Calu3 (cell line): ENCODE data around the gene OAS2. TPM values are rescaled to one million over a fixed set of nuclear protein-coding genes. Genes with fewer than 3 reads are reported as not detected.
"Not testable (repeated sequence)": the region's sequence is repeated elsewhere in the genome, so short reads cannot be mapped to it uniquely, and the experiment has no call there.

Source experiments
- BruUV-seq: library from RNA; stranded (reverse); fragments of 400-500 nt; replicated peaks from 2 replicates; lab custom pipeline; 2021; lab: Mats Ljungman, UMichigan
- CTCF ChIA-PET: fragments of 300-600 bp; sonication (Branson Sonifier 250); formaldehyde crosslinking; loops from one replicate; lab custom pipeline; 2022; ENCODE audit warnings: antibody characterized with exemption; lab: Charles Lee
- DNase-seq: peaks from one replicate; pipeline ENCODE4 v3.0.0; 2022
- H3K27ac Mint-ChIP-seq: one replicate; pipeline ENCODE4 v1.8.0; 2022; ENCODE audit warnings: mixed read lengths; ENCODE audit not compliant: unreplicated experiment
- H3K27me3 Mint-ChIP-seq: one replicate; pipeline ENCODE4 v1.8.0; 2022; ENCODE audit warnings: mixed read lengths; ENCODE audit not compliant: unreplicated experiment
- H3K36me3 Mint-ChIP-seq: one replicate; pipeline ENCODE4 v1.8.0; 2022; ENCODE audit warnings: mild to moderate bottlenecking, moderate library complexity, mixed read lengths; ENCODE audit not compliant: insufficient read depth, unreplicated experiment
- H3K4me1 Mint-ChIP-seq: one replicate; pipeline ENCODE4 v1.8.0; 2022; ENCODE audit warnings: mild to moderate bottlenecking, low read depth, mixed read lengths; ENCODE audit not compliant: unreplicated experiment
- H3K4me3 Mint-ChIP-seq: one replicate; pipeline ENCODE4 v1.8.0; 2022; ENCODE audit warnings: mild to moderate bottlenecking, low read depth, moderate library complexity, mixed read lengths; ENCODE audit not compliant: unreplicated experiment
- H3K9me3 Mint-ChIP-seq: one replicate; pipeline ENCODE4 v1.8.0; 2022; ENCODE audit warnings: low read depth, mixed read lengths; ENCODE audit not compliant: unreplicated experiment
- CTCF ChIP-seq: fragments of 200-600 bp; IDR thresholded peaks from one replicate; pipeline ENCODE4 v1.8.0; 2022; ENCODE audit warnings: antibody characterized with exemption; ENCODE audit not compliant: unreplicated experiment
- intact Hi-C: fragments of 100-400 bp; cut with micrococcal nuclease; formaldehyde crosslinking; loops from one replicate; pipeline ENCODE4 v1.10.0; 2022; ENCODE audit not compliant: unreplicated experiment
- total RNA-seq: library from RNA; stranded (reverse); gene quantifications from 2 replicates; pipeline ENCODE4 v1.2.3, GENCODE V29; 2022

Gene OAS2
- total RNA-seq, 1 experiment from 2014 or later: 58.1 TPM

DNA sequence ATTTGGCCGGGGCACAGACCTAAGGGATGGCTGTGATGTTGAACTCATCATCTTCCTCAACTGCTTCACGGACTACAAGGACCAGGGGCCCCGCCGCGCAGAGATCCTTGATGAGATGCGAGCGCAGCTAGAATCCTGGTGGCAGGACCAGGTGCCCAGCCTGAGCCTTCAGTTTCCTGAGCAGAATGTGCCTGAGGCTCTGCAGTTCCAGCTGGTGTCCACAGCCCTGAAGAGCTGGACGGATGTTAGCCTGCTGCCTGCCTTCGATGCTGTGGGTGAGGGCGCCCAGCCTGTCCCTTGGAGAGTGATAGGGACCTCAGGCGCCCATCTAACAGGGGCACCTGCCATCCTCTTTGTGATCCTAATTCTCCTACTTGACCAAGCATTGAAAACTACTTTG, 27.6 kb upstream of the OAS2 start:
- Mint-ChIP-seq H3K9me3 (no peaks in the 10 kb centered on the region), H3K4me3 (no peak overlapping the region), H3K36me3 (peaks cover 4% of the 10 kb centered on the region), H3K4me1 (no peaks in the 10 kb centered on the region), H3K27me3 (no peaks in the 10 kb centered on the region), H3K27ac (no peak overlapping the region)
- CTCF ChIA-PET: interaction anchor here (0.6 kb wide), 1 partner anchor 254 kb away, joined by 3 read pairs; no protein-coding TSS in a partner anchor
- DNase-seq: no peak
- TF ChIP-seq CTCF: no peak
- BruUV-seq: no TSS peak
- intact Hi-C loops: no loop called here

- H3K4me3 Mint-ChIP-seq, H3K36me3 Mint-ChIP-seq, H3K27me3 Mint-ChIP-seq, H3K9me3 Mint-ChIP-seq, H3K4me1 Mint-ChIP-seq, intact Hi-C loops, H3K27ac Mint-ChIP-seq, CTCF ChIA-PET, DNase-seq, BruUV-seq: not testable (repeated sequence)
These were observed 21.2 kb upstream of the OAS2 start for GRCh38 chr12:112957125-112957524.

GRCh38 chr12:112961074-112961473, 17.2 kb upstream of the OAS2 start:
- CTCF ChIA-PET: no interaction called here

DNA sequence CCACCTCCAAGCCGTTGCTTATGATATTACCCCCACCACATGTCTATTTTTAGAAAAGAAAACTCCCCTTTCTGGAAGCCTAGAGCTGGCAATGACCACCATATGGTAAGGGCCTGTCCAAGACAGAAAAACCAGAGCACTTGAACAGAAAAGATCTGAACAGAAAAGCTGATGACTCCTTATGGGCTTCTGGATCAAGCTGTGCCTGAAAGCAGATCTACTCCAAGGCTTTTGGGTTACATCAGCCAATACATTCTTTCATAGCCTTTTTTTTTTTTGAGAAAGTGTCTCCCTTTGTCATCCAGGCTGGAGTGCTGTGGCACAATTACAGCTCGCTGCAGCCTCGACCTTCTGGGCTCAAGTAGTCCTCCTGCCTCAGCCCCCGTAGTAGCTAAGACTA, 16.8 kb upstream of the OAS2 start:
- Mint-ChIP-seq H3K4me1 (no peaks in the 10 kb centered on the region), H3K9me3 (peaks cover 8% of the 10 kb centered on the region), H3K36me3 (peaks cover 18% of the 10 kb centered on the region), H3K4me3 (no peak overlapping the region), H3K27me3 (no peaks in the 10 kb centered on the region), H3K27ac (no peak overlapping the region)
- CTCF ChIA-PET: no interaction called here
- TF ChIP-seq CTCF: no peak
- no peak for DNase-seq
- intact Hi-C loops: no loop called here
- no TSS peak for BruUV-seq

More at GRCh38 chr12:112961074-112961473, 17.2 kb upstream of the OAS2 start:
- no peaks in the 10 kb centered on the region for H3K4me1 Mint-ChIP-seq
- H3K27me3 Mint-ChIP-seq: no peaks in the 10 kb centered on the region
- no peak overlapping the region for H3K4me3 Mint-ChIP-seq
- TF ChIP-seq CTCF: no peak
- no peak for DNase-seq
- no peak overlapping the region for H3K27ac Mint-ChIP-seq
- BruUV-seq: no TSS peak
- peaks cover 8% of the 10 kb centered on the region for H3K9me3 Mint-ChIP-seq
- H3K36me3 Mint-ChIP-seq: peaks cover 18% of the 10 kb centered on the region
- intact Hi-C loops: no loop called here

GRCh38 chr12:112962561-112962960, 15.8 kb upstream of the OAS2 start:
- no peak overlapping the region for H3K4me3 Mint-ChIP-seq
- intact Hi-C loops: no loop called here

More at GRCh38 chr12:112962561-112962960, 15.8 kb upstream of the OAS2 start:
- H3K27ac Mint-ChIP-seq: no peak overlapping the region
- no TSS peak for BruUV-seq
- no peaks in the 10 kb centered on the region for H3K27me3 Mint-ChIP-seq
- H3K36me3 Mint-ChIP-seq: peaks cover 18% of the 10 kb centered on the region
- no peak for DNase-seq
- peaks cover 8% of the 10 kb centered on the region for H3K9me3 Mint-ChIP-seq
- no peak for TF ChIP-seq CTCF
- CTCF ChIA-PET: no interaction called here
- no peaks in the 10 kb centered on the region for H3K4me1 Mint-ChIP-seq
